ENCODE results near the gene PTPN2.
A peak's percentile ranks its signal among the peaks of the same experiment; 100 is the strongest.

PTPN2 gene

GRCh38 chr18:12842459-12843380, 41.3 kb downstream of the PTPN2 start:
- DNase-seq (ENCODE audit: low spot score), result no peak
- TF ChIP-seq, protein P1, sequence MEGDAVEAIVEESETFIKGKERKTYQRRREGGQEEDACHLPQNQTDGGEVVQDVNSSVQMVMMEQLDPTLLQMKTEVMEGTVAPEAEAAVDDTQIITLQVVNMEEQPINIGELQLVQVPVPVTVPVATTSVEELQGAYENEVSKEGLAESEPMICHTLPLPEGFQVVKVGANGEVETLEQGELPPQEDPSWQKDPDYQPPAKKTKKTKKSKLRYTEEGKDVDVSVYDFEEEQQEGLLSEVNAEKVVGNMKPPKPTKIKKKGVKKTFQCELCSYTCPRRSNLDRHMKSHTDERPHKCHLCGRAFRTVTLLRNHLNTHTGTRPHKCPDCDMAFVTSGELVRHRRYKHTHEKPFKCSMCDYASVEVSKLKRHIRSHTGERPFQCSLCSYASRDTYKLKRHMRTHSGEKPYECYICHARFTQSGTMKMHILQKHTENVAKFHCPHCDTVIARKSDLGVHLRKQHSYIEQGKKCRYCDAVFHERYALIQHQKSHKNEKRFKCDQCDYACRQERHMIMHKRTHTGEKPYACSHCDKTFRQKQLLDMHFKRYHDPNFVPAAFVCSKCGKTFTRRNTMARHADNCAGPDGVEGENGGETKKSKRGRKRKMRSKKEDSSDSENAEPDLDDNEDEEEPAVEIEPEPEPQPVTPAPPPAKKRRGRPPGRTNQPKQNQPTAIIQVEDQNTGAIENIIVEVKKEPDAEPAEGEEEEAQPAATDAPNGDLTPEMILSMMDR (conservative IDR thresholded peaks at IDR 0.05; ENCODE audit: low read depth), result no peak
- ChIA-PET CTCF (no interaction called here), POLR2A (ENCODE audit: low non-redundant PET) (no interaction called here)
- no peak overlapping the region for H3K27ac ChIP-seq

- DNase-seq (ENCODE audit: low spot score), result no peak
- no peak overlapping the region for H3K27ac ChIP-seq
- ChIA-PET POLR2A (ENCODE audit: low non-redundant PET) (interaction anchor here (1.0 kb wide), 1 partner anchor 42 kb away, joined by 6 read pairs; no protein-coding TSS in a partner anchor), CTCF (interaction anchor here (0.6 kb wide), 1 partner anchor 100 kb away, joined by 3 read pairs; no protein-coding TSS in a partner anchor)
- TF ChIP-seq, protein P1 (conservative IDR thresholded peaks at IDR 0.05; ENCODE audit: low read depth), result no peak
Observed at GRCh38 chr18:12841070-12841469, 43.0 kb downstream of the PTPN2 start.

GRCh38 chr18:12840382-12840781, 43.7 kb downstream of the PTPN2 start:
- ChIA-PET CTCF (interaction anchor here (0.6 kb wide), 1 partner anchor 101 kb away, joined by 3 read pairs; no protein-coding TSS in a partner anchor), POLR2A (ENCODE audit: low non-redundant PET) (interaction anchor here (1.0 kb wide), 1 partner anchor 43 kb away, joined by 6 read pairs; no protein-coding TSS in a partner anchor)
- no peak overlapping the region for H3K27ac ChIP-seq
- TF ChIP-seq, protein P1 (conservative IDR thresholded peaks at IDR 0.05; ENCODE audit: low read depth), result no peak
- no peak for DNase-seq (ENCODE audit: low spot score)

- DNase-seq (ENCODE audit: low spot score), result no peak
- TF ChIP-seq, protein P1 (conservative IDR thresholded peaks at IDR 0.05; ENCODE audit: low read depth), result no peak
- H3K27ac ChIP-seq, result no peak overlapping the region
- CTCF ChIA-PET, result interaction anchor here (0.6 kb wide), 2 partner anchors 94 to 327 kb away, joined by 4 read pairs; no protein-coding TSS in a partner anchor
- POLR2A ChIA-PET (ENCODE audit: low non-redundant PET), result no interaction called here
Observed at GRCh38 chr18:12839526-12840196, 44.4 kb downstream of the PTPN2 start.

DNA sequence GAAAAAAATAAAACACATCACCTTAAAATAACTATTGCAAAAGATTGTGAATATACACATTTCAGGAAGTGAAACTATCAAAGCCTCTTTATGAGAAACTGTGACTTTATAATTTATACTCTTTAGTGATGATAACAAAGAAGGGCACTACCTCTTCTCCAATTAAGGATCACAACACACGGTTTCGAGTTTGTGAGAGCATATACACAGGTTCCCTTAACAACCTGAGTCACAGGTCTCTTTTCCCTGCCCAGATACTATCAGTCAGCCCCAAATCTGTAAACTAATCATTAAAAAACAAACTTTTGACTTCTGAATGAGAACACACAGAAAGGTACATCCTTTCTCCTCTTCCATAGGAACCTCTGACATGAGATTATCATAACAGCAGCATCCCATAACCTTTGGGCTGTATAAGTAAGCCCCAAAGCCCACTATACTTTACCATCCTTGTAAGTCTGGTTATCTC, 44.9 kb downstream of the PTPN2 start:
- peak; percentile 20 for DNase-seq (ENCODE audit: low spot score)
- ChIA-PET CTCF (interaction anchor here (0.6 kb wide), 2 partner anchors 95 to 858 kb away, joined by 4 to 5 read pairs; partner anchors contain the start of gene IMPA2), POLR2A (ENCODE audit: low non-redundant PET) (no interaction called here)
- no peak overlapping the region for H3K27ac ChIP-seq
- TF ChIP-seq, protein P1 (conservative IDR thresholded peaks at IDR 0.05; ENCODE audit: low read depth), result no peak

DNA sequence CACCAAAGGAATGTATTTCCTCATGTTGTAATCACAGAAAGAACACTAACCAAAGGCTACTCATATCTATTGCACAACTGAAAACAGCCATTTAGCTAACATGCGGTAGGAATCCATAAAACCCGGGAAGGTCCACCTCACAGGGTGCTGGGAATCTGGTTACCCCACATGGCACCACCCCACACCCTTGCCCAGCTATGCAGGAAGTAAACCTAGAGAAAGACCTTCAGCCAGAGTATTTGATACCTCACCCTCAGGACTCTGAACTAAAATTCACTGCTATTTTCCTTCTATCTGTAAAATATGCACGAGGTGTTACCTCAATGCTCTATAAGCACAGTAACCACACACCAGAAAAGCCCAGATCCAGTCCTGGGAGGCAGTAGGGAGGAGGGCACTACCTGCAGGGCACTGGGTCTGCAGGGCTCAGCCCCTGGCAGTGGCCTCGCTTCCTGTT, 45.8 kb downstream of the PTPN2 start:
- peak overlapping the region; percentile 95 for H3K27ac ChIP-seq
- ChIA-PET POLR2A (ENCODE audit: low non-redundant PET) (no interaction called here), CTCF (interaction anchor here (0.6 kb wide), 1 partner anchor 857 kb away, joined by 5 read pairs; the partner anchor contains the start of gene IMPA2)
- peak; percentile 94 for DNase-seq (ENCODE audit: low spot score)
- TF ChIP-seq, protein P1 (conservative IDR thresholded peaks at IDR 0.05; ENCODE audit: low read depth), result no peak
